Measurements from ENCODE around the gene DEK.

- TF ChIP-seq, protein P1, sequence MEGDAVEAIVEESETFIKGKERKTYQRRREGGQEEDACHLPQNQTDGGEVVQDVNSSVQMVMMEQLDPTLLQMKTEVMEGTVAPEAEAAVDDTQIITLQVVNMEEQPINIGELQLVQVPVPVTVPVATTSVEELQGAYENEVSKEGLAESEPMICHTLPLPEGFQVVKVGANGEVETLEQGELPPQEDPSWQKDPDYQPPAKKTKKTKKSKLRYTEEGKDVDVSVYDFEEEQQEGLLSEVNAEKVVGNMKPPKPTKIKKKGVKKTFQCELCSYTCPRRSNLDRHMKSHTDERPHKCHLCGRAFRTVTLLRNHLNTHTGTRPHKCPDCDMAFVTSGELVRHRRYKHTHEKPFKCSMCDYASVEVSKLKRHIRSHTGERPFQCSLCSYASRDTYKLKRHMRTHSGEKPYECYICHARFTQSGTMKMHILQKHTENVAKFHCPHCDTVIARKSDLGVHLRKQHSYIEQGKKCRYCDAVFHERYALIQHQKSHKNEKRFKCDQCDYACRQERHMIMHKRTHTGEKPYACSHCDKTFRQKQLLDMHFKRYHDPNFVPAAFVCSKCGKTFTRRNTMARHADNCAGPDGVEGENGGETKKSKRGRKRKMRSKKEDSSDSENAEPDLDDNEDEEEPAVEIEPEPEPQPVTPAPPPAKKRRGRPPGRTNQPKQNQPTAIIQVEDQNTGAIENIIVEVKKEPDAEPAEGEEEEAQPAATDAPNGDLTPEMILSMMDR (conservative IDR thresholded peaks at IDR 0.05; ENCODE audit: low read depth, low read length), result no peak
- TF ChIP-seq EZH2 (IDR thresholded peaks at IDR 0.05; ENCODE audit: borderline replicate concordance, low read depth, low read length, poor library complexity, severe bottlenecking), result no peak
These were observed 78.3 kb downstream of the DEK start for GRCh38 chr6:18186033-18186432.

All from A673 (cell line).